ENCODE measurements around the gene PRPF19.

GRCh38 chr11:60858236-60858635, 48.1 kb downstream of the PRPF19 start:
- TF ChIP-seq YY1 (IDR thresholded peaks at IDR 0.05; ENCODE audit: low read depth) (no peak), JUND (IDR thresholded peaks at IDR 0.05) (no peak), EZH2phosphoT487 (IDR thresholded peaks at IDR 0.05; ENCODE audit: borderline replicate concordance, low read depth) (no peak), FOXM1 (IDR thresholded peaks at IDR 0.05; ENCODE audit: low read depth) (no peak), RCOR1 (IDR thresholded peaks at IDR 0.05; ENCODE audit: low read length) (no peak)
- TF ChIP-seq, protein P1, sequence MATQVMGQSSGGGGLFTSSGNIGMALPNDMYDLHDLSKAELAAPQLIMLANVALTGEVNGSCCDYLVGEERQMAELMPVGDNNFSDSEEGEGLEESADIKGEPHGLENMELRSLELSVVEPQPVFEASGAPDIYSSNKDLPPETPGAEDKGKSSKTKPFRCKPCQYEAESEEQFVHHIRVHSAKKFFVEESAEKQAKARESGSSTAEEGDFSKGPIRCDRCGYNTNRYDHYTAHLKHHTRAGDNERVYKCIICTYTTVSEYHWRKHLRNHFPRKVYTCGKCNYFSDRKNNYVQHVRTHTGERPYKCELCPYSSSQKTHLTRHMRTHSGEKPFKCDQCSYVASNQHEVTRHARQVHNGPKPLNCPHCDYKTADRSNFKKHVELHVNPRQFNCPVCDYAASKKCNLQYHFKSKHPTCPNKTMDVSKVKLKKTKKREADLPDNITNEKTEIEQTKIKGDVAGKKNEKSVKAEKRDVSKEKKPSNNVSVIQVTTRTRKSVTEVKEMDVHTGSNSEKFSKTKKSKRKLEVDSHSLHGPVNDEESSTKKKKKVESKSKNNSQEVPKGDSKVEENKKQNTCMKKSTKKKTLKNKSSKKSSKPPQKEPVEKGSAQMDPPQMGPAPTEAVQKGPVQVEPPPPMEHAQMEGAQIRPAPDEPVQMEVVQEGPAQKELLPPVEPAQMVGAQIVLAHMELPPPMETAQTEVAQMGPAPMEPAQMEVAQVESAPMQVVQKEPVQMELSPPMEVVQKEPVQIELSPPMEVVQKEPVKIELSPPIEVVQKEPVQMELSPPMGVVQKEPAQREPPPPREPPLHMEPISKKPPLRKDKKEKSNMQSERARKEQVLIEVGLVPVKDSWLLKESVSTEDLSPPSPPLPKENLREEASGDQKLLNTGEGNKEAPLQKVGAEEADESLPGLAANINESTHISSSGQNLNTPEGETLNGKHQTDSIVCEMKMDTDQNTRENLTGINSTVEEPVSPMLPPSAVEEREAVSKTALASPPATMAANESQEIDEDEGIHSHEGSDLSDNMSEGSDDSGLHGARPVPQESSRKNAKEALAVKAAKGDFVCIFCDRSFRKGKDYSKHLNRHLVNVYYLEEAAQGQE (IDR thresholded peaks at IDR 0.05; ENCODE audit: low read depth, low read length) = no peak
- TF ChIP-seq, protein P2, sequence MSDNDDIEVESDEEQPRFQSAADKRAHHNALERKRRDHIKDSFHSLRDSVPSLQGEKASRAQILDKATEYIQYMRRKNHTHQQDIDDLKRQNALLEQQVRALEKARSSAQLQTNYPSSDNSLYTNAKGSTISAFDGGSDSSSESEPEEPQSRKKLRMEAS (IDR thresholded peaks at IDR 0.05; ENCODE audit: low read depth) = no peak
- TF ChIP-seq, protein P3, sequence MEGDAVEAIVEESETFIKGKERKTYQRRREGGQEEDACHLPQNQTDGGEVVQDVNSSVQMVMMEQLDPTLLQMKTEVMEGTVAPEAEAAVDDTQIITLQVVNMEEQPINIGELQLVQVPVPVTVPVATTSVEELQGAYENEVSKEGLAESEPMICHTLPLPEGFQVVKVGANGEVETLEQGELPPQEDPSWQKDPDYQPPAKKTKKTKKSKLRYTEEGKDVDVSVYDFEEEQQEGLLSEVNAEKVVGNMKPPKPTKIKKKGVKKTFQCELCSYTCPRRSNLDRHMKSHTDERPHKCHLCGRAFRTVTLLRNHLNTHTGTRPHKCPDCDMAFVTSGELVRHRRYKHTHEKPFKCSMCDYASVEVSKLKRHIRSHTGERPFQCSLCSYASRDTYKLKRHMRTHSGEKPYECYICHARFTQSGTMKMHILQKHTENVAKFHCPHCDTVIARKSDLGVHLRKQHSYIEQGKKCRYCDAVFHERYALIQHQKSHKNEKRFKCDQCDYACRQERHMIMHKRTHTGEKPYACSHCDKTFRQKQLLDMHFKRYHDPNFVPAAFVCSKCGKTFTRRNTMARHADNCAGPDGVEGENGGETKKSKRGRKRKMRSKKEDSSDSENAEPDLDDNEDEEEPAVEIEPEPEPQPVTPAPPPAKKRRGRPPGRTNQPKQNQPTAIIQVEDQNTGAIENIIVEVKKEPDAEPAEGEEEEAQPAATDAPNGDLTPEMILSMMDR (IDR thresholded peaks at IDR 0.05) = no peak
- TF ChIP-seq, protein P4, sequence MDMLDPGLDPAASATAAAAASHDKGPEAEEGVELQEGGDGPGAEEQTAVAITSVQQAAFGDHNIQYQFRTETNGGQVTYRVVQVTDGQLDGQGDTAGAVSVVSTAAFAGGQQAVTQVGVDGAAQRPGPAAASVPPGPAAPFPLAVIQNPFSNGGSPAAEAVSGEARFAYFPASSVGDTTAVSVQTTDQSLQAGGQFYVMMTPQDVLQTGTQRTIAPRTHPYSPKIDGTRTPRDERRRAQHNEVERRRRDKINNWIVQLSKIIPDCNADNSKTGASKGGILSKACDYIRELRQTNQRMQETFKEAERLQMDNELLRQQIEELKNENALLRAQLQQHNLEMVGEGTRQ (IDR thresholded peaks at IDR 0.05; ENCODE audit: borderline replicate concordance, low read depth, low read length) = no peak
